ENCODE measurements around the gene DNAH17. TPM values are rescaled to one million over a fixed set of nuclear protein-coding genes. Genes with fewer than 3 reads are reported as not detected.
A peak's percentile ranks its signal among the peaks of the same experiment; 100 is the strongest.

DNAH17 gene
- total RNA-seq, 1 donor from 2014 or later: 0.25 TPM

- no peak for DNase-seq (ENCODE audit: low read depth)
- Histone ChIP-seq H3K4me3 (ENCODE audit: low read depth, low read length) (no peak overlapping the region), H3K36me3 (ENCODE audit: control insufficient read depth, insufficient read depth, low read length) (no peaks in the 10 kb centered on the region), H3K27me3 (ENCODE audit: control insufficient read depth, insufficient read depth, low read length) (no peaks in the 10 kb centered on the region)
- TF ChIP-seq CTCF (IDR thresholded peaks at IDR 0.05; ENCODE audit: insufficient read depth, low read length, poor library complexity, severe bottlenecking): no peak
Measured at GRCh38 chr17:78499715-78500540, 77.3 kb downstream of the DNAH17 start.

- Histone ChIP-seq H3K27me3 (ENCODE audit: control insufficient read depth, insufficient read depth, low read length) (no peaks in the 10 kb centered on the region), H3K36me3 (ENCODE audit: control insufficient read depth, insufficient read depth, low read length) (no peaks in the 10 kb centered on the region), H3K4me3 (ENCODE audit: low read depth, low read length) (no peak overlapping the region)
- TF ChIP-seq CTCF (IDR thresholded peaks at IDR 0.05; ENCODE audit: insufficient read depth, low read length, poor library complexity, severe bottlenecking): no peak
- DNase-seq (ENCODE audit: low read depth): no peak
Measured at GRCh38 chr17:78498848-78499247, 78.3 kb downstream of the DNAH17 start.

- Histone ChIP-seq H3K36me3 (ENCODE audit: control insufficient read depth, insufficient read depth, low read length) (no peaks in the 10 kb centered on the region), H3K4me3 (ENCODE audit: low read depth, low read length) (no peak overlapping the region), H3K27me3 (ENCODE audit: control insufficient read depth, insufficient read depth, low read length) (no peaks in the 10 kb centered on the region)
- TF ChIP-seq CTCF (IDR thresholded peaks at IDR 0.05; ENCODE audit: insufficient read depth, low read length, poor library complexity, severe bottlenecking): peak; percentile 85
- DNase-seq (ENCODE audit: low read depth): peak; percentile 35
Measured at GRCh38 chr17:78497115-78497540, 80.1 kb downstream of the DNAH17 start.

- TF ChIP-seq CTCF (IDR thresholded peaks at IDR 0.05; ENCODE audit: insufficient read depth, low read length, poor library complexity, severe bottlenecking): no peak
- H3K27me3 ChIP-seq (ENCODE audit: control insufficient read depth, insufficient read depth, low read length): no peaks in the 10 kb centered on the region
- DNase-seq (ENCODE audit: low read depth): no peak
- H3K4me3 ChIP-seq (ENCODE audit: low read depth, low read length): no peak overlapping the region
- H3K36me3 ChIP-seq (ENCODE audit: control insufficient read depth, insufficient read depth, low read length): no peaks in the 10 kb centered on the region
Measured at GRCh38 chr17:78496311-78496710, 80.9 kb downstream of the DNAH17 start.

GRCh38 chr17:78495634-78496033 is 81.6 kb downstream of the DNAH17 start:
- Histone ChIP-seq H3K4me3 (ENCODE audit: low read depth, low read length) (no peak overlapping the region), H3K27me3 (ENCODE audit: control insufficient read depth, insufficient read depth, low read length) (no peaks in the 10 kb centered on the region), H3K36me3 (ENCODE audit: control insufficient read depth, insufficient read depth, low read length) (no peaks in the 10 kb centered on the region)
- DNase-seq (ENCODE audit: low read depth): no peak
- no peak for TF ChIP-seq CTCF (IDR thresholded peaks at IDR 0.05; ENCODE audit: insufficient read depth, low read length, poor library complexity, severe bottlenecking)
